ENCODE data around the gene SLC35B4.

Gene SLC35B4

DNA sequence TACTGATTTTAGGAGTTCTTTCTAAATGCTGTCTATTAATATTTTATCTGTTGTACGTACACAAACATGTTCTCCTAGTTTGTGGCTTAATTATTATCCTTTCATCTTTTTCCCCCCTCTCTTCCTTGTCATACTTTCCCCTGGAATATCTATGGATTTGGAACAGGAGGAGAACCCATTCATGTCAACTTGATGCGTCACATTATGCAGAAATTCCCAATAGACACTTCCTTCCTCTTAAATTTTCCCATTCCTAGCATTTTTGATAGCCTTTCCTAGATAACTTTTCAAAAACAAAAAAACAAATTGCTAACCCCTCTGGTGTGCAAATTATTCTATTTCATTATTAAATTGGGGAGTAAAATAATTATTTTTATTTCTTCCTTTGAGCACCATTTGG is 36.2 kb downstream of the SLC35B4 start:
- Histone ChIP-seq H3K36me3 (ENCODE audit: low read length) (no peaks in the 10 kb centered on the region), H3F3A (ENCODE audit: insufficient read depth) (no peaks in the 10 kb centered on the region), H3K27ac (ENCODE audit: low read depth, low read length) (no peak overlapping the region), H3K4me3 (ENCODE audit: insufficient read depth, low read length, poor library complexity, severe bottlenecking) (no peak overlapping the region), H3K9me2 (replicated peaks; ENCODE audit: insufficient read depth, low read length) (no peaks in the 10 kb centered on the region), H4K20me1 (ENCODE audit: low read depth, low read length) (no peaks in the 10 kb centered on the region), H3K9me3 (ENCODE audit: insufficient read depth, low read length) (no peaks in the 10 kb centered on the region), H3K27me3 (ENCODE audit: low read length) (no peaks in the 10 kb centered on the region), H3K79me2 (ENCODE audit: insufficient read depth, low read length) (no peaks in the 10 kb centered on the region), H3K9ac (ENCODE audit: low read length) (no peak overlapping the region), H2AFZ (ENCODE audit: low read depth, low read length, severe bottlenecking) (no peak overlapping the region), H3K4me2 (ENCODE audit: low read depth, low read length, poor library complexity, severe bottlenecking) (no peak overlapping the region)
- TF ChIP-seq, protein P1, sequence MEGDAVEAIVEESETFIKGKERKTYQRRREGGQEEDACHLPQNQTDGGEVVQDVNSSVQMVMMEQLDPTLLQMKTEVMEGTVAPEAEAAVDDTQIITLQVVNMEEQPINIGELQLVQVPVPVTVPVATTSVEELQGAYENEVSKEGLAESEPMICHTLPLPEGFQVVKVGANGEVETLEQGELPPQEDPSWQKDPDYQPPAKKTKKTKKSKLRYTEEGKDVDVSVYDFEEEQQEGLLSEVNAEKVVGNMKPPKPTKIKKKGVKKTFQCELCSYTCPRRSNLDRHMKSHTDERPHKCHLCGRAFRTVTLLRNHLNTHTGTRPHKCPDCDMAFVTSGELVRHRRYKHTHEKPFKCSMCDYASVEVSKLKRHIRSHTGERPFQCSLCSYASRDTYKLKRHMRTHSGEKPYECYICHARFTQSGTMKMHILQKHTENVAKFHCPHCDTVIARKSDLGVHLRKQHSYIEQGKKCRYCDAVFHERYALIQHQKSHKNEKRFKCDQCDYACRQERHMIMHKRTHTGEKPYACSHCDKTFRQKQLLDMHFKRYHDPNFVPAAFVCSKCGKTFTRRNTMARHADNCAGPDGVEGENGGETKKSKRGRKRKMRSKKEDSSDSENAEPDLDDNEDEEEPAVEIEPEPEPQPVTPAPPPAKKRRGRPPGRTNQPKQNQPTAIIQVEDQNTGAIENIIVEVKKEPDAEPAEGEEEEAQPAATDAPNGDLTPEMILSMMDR (IDR thresholded peaks at IDR 0.05; ENCODE audit: insufficient read depth, low read length, poor library complexity, severe bottlenecking): no peak
- no peak for TF ChIP-seq EZH2phosphoT487 (conservative IDR thresholded peaks at IDR 0.05; ENCODE audit: low read length)

DNA sequence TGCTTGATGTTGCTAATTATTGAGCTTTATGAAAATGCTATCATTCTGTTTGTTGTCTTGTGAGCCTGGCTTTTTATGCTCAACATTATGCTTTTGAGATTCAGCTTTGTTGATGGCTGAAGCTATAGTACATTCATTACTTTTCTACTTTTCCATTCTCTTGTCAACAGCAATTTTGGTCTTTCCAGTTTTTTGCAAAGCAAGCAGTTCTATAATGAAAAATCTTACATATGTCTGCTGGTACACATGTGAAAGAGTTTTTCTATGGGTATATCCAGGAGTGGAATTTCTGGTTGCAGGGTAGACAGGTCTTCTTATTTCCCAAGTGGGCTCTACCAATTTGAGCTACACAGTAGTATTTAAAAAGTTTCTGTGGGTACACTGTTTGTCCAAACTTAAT is 36.8 kb downstream of the SLC35B4 start:
- no peaks in the 10 kb centered on the region for H3K27me3 ChIP-seq (ENCODE audit: low read length)
- H3K9me3 ChIP-seq (ENCODE audit: insufficient read depth, low read length): no peaks in the 10 kb centered on the region
- TF ChIP-seq EZH2phosphoT487 (conservative IDR thresholded peaks at IDR 0.05; ENCODE audit: low read length): no peak
- TF ChIP-seq, protein P1 (IDR thresholded peaks at IDR 0.05; ENCODE audit: insufficient read depth, low read length, poor library complexity, severe bottlenecking): no peak
- no peaks in the 10 kb centered on the region for H3K9me2 ChIP-seq (replicated peaks; ENCODE audit: insufficient read depth, low read length)
- H2AFZ ChIP-seq (ENCODE audit: low read depth, low read length, severe bottlenecking): no peak overlapping the region
- H3K4me3 ChIP-seq (ENCODE audit: insufficient read depth, low read length, poor library complexity, severe bottlenecking): no peak overlapping the region
- H3K36me3 ChIP-seq (ENCODE audit: low read length): no peaks in the 10 kb centered on the region
- H3K27ac ChIP-seq (ENCODE audit: low read depth, low read length): no peak overlapping the region
- no peaks in the 10 kb centered on the region for H3F3A ChIP-seq (ENCODE audit: insufficient read depth)
- no peaks in the 10 kb centered on the region for H4K20me1 ChIP-seq (ENCODE audit: low read depth, low read length)
- no peak overlapping the region for H3K4me2 ChIP-seq (ENCODE audit: low read depth, low read length, poor library complexity, severe bottlenecking)
- H3K9ac ChIP-seq (ENCODE audit: low read length): no peak overlapping the region
- no peaks in the 10 kb centered on the region for H3K79me2 ChIP-seq (ENCODE audit: insufficient read depth, low read length)

DNA sequence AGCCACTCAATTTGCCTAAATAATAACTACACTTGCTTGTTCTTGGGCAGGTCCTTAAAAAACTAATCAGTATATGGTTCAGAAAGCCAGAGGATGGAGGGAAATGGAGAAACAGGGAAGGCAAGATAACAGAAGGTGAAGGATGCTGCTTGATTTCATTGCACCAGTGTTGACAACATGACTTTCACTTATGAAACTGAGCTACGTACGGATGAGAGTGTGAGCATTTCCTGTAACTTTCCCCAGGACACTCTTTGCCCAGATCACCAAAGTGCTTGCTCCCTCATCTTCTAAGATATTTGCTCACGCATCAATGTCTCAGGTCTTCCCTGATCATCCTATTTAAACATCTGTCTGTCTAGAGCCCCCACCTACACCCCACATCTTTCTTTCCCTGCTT is 37.4 kb downstream of the SLC35B4 start:
- TF ChIP-seq EZH2phosphoT487 (conservative IDR thresholded peaks at IDR 0.05; ENCODE audit: low read length): no peak
- no peaks in the 10 kb centered on the region for H3K9me3 ChIP-seq (ENCODE audit: insufficient read depth, low read length)
- no peaks in the 10 kb centered on the region for H3K27me3 ChIP-seq (ENCODE audit: low read length)
- H3K4me2 ChIP-seq (ENCODE audit: low read depth, low read length, poor library complexity, severe bottlenecking): no peak overlapping the region
- H3K9ac ChIP-seq (ENCODE audit: low read length): no peak overlapping the region
- H2AFZ ChIP-seq (ENCODE audit: low read depth, low read length, severe bottlenecking): no peak overlapping the region
- H4K20me1 ChIP-seq (ENCODE audit: low read depth, low read length): no peaks in the 10 kb centered on the region
- H3F3A ChIP-seq (ENCODE audit: insufficient read depth): no peaks in the 10 kb centered on the region
- no peak overlapping the region for H3K4me3 ChIP-seq (ENCODE audit: insufficient read depth, low read length, poor library complexity, severe bottlenecking)
- no peaks in the 10 kb centered on the region for H3K36me3 ChIP-seq (ENCODE audit: low read length)
- no peak overlapping the region for H3K27ac ChIP-seq (ENCODE audit: low read depth, low read length)
- no peaks in the 10 kb centered on the region for H3K9me2 ChIP-seq (replicated peaks; ENCODE audit: insufficient read depth, low read length)
- H3K79me2 ChIP-seq (ENCODE audit: insufficient read depth, low read length): no peaks in the 10 kb centered on the region

DNA sequence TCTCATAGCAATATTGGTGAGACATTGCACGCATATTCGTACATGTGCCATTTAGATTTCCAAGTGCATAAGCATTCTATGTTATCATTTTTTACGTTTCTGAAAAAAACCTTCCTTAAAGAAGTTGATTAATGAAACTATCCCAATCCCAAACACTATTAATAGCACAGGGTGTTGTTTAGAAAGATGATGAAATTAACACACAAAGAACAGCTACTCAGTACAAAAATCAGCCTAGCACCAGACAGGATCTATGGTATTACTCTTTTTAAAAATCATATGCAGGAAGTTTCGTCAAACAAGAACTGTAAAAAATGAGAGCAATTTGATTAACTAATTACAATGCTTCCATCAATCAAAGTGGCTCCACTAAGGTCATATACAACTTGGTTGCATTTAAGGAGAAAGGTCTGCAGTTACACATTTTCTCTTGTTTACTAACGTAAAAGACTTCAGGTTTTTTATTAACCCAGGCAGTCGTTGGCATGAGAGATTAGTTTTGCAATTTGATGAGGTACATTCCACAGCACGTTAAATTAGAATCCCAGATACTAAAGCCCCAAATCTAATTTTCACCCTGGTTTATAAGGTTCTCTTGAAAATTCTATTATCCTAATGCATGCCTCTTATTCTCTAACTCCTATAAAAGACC is 38.1 kb downstream of the SLC35B4 start:
- H3K4me2 ChIP-seq (ENCODE audit: low read depth, low read length, poor library complexity, severe bottlenecking): no peak overlapping the region
- no peaks in the 10 kb centered on the region; the same call in 1 of the 2 replicates for H3K36me3 ChIP-seq (ENCODE audit: low read length)

More for the DNA sequence above, 38.1 kb downstream of the SLC35B4 start:
- H2AFZ ChIP-seq (ENCODE audit: low read depth, low read length, severe bottlenecking): no peak overlapping the region
- H3K9ac ChIP-seq (ENCODE audit: low read length): no peak overlapping the region
- no peaks in the 10 kb centered on the region for H3K9me2 ChIP-seq (replicated peaks; ENCODE audit: insufficient read depth, low read length)
- H3F3A ChIP-seq (ENCODE audit: insufficient read depth): no peaks in the 10 kb centered on the region
- H3K9me3 ChIP-seq (ENCODE audit: insufficient read depth, low read length): no peaks in the 10 kb centered on the region
- H3K79me2 ChIP-seq (ENCODE audit: insufficient read depth, low read length): no peaks in the 10 kb centered on the region
- H4K20me1 ChIP-seq (ENCODE audit: low read depth, low read length): no peaks in the 10 kb centered on the region
- TF ChIP-seq, protein P1 (IDR thresholded peaks at IDR 0.05; ENCODE audit: insufficient read depth, low read length, poor library complexity, severe bottlenecking): no peak
- no peak overlapping the region for H3K4me3 ChIP-seq (ENCODE audit: insufficient read depth, low read length, poor library complexity, severe bottlenecking)
- no peaks in the 10 kb centered on the region for H3K27me3 ChIP-seq (ENCODE audit: low read length)
- no peak overlapping the region for H3K27ac ChIP-seq (ENCODE audit: low read depth, low read length)
